ENCODE measurements around the gene KRTAP16-1. TPM values are rescaled to one million over a fixed set of nuclear protein-coding genes. Genes with fewer than 3 reads are reported as not detected.

The KRTAP16-1 gene
- total and polyA plus RNA-seq, 2 of the 4 experiments (the other 2 are of a cell fraction): not detected

DNA sequence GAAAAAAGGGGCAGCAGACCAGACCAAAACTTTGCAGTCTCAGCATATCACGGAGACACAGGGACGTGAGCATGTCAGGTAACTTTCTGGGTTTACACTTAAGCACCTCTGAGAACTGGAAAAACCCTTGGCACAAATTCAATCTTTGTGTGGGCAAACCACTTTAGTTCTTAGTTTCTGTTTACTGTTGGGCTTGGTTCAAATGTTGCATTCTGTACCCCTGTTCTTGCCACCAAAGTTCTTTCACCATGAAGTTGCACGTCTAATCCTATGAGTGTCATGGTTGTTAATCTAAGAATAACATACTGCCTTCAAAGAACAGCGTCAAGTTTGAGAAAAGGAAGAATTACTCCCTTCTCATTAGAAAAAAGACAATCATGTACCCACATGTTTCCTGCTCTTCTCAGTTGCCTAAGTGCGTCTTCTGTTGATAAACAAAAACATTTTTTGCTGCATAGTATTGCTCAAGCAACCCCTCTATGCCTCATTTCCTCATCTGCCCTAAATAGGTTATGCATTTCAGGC, 29.9 kb upstream of the KRTAP16-1 start:
- in situ Hi-C loops (cut with MboI; ENCODE audit: low sequenced_read_pairs): no loop called here
- Histone ChIP-seq H3K4me1 (ENCODE audit: control insufficient read depth, insufficient read depth, low read length) (peaks cover 6% of the 10 kb centered on the region), H3K9ac (ENCODE audit: low read depth, low read length) (no peak overlapping the region), H3K9me3 (ENCODE audit: control insufficient read depth, insufficient read depth, low read length) (peaks cover 7% of the 10 kb centered on the region), H3K56ac (ENCODE audit: extremely low read depth, insufficient read depth, low read length) (no peak overlapping the region), H2BK20ac (ENCODE audit: low read depth, low read length) (peak overlapping the region; percentile 16; the same call in 1 of the 2 replicates), H2BK120ac (ENCODE audit: low read depth, low read length) (peak overlapping the region; percentile 68; the same call in 1 of the 2 replicates), H3K36me3 (ENCODE audit: control insufficient read depth, insufficient read depth, low read length) (no peaks in the 10 kb centered on the region), H3K18ac (ENCODE audit: low read depth, low read length) (peak overlapping the region; percentile 87), H3K23ac (ENCODE audit: low read depth, low read length) (peak overlapping the region; percentile 34; the same call in 1 of the 2 replicates), H4K20me1 (ENCODE audit: insufficient read depth, low read length) (no peaks in the 10 kb centered on the region), H4K91ac (ENCODE audit: insufficient read depth, low read depth, low read length) (no peak overlapping the region; the same call in 1 of the 2 replicates), H3K27ac (ENCODE audit: insufficient read depth, low read length) (no peak overlapping the region), H3K9me1 (ENCODE audit: insufficient read depth, low read length) (no peaks in the 10 kb centered on the region), H3K14ac (replicated peaks; ENCODE audit: low read depth, low read length) (0 out of 2 replicates have a peak overlapping the region, but pooled peaks have one; percentile 49), H4K5ac (ENCODE audit: low read depth, low read length) (peak overlapping the region; percentile 41; the same call in 1 of the 2 replicates), H2AFZ (replicated peaks; ENCODE audit: low read length, poor library complexity) (no peak overlapping the region), H3K4me2 (ENCODE audit: low read depth, low read length) (no peak overlapping the region; the same call in 1 of the 2 replicates), H3K4me3 (ENCODE audit: insufficient read depth, low read depth, low read length) (no peak overlapping the region), H3K79me1 (ENCODE audit: low read depth in 1 of 2, low read length in 2 of 2) (no peaks in the 10 kb centered on the region), H2BK5ac (ENCODE audit: low read depth, low read length, poor library complexity, severe bottlenecking) (peak overlapping the region; percentile 41), H2AK5ac (ENCODE audit: low read depth, low read length) (no peak overlapping the region), H3K27me3 (ENCODE audit: control insufficient read depth, insufficient read depth, low read length) (peaks cover 3% of the 10 kb centered on the region), H2BK15ac (ENCODE audit: low read depth, low read length) (0 out of 3 replicates have a peak overlapping the region, but pooled peaks have one; percentile 12), H3K4ac (ENCODE audit: low read depth, low read length) (no peak overlapping the region), H2AK9ac (replicated peaks; ENCODE audit: low read depth, low read length, poor library complexity) (no peak overlapping the region), H4K8ac (ENCODE audit: low read depth in 2 of 2, low read length in 2 of 2) (no peak overlapping the region)
- intact Hi-C loops (cut with micrococcal nuclease): no loop called here
- peak; percentile 81 for TF ChIP-seq CEBPB (IDR thresholded peaks at IDR 0.05; ENCODE audit: low read depth, low read length)
- no peak for TF ChIP-seq FOS (IDR thresholded peaks at IDR 0.05; ENCODE audit: low read depth, low read length)
- no TSS peak for BruUV-seq (replicated peaks)
- POLR2A ChIA-PET (ENCODE audit: unreplicated experiment): no interaction called here
- CTCF ChIA-PET: no interaction called here
- dilution Hi-C loops (cut with HindIII; ENCODE audit: low sequenced_read_pairs, unreplicated experiment): no loop called here
- no CpG with 5 or more reads among the region's 5 CpGs for WGBS, 2 experiments (ENCODE audit: extremely low coverage in 2 of 2, insufficient read length in 1 of 2)
- DNase-seq (peak; percentile 39), ATAC-seq (ENCODE audit: low read depth) (peak; percentile 53)

All from IMR-90 (cell line).